HepG2 (cell line): ENCODE results near the gene ZNF20. TPM values are rescaled to one million over a fixed set of nuclear protein-coding genes. Genes with fewer than 3 reads are reported as not detected.

ENCODE experiments used
- FOSL2 ChIP-seq: sonication (generic); formaldehyde crosslinking; IDR thresholded peaks from 2 replicates; pipeline ENCODE4 v1.4.0; 2020; ENCODE audit warnings: missing genetic modification reagents
- FOXC1 ChIP-seq: sonication (generic); formaldehyde crosslinking; IDR thresholded peaks from 2 replicates; pipeline ENCODE4 v1.8.0; 2022; ENCODE audit warnings: mild to moderate bottlenecking, missing genetic modification reagents, borderline replicate concordance
- SETDB1 ChIP-seq: sonication (generic); formaldehyde crosslinking; IDR thresholded peaks from 2 replicates; pipeline ENCODE4 v1.5.1; 2020; ENCODE audit warnings: missing genetic modification reagents, mild to moderate bottlenecking, borderline replicate concordance
- SKIL ChIP-seq: sonication (generic); formaldehyde crosslinking; IDR thresholded peaks from 2 replicates; pipeline ENCODE4 v1.8.0; 2022; ENCODE audit warnings: missing genetic modification reagents, mild to moderate bottlenecking, moderate library complexity, borderline replicate concordance
- YEATS2 ChIP-seq: sonication (generic); formaldehyde crosslinking; IDR thresholded peaks from 2 replicates; pipeline ENCODE4 v1.4.0; 2020; ENCODE audit warnings: missing genetic modification reagents, borderline replicate concordance
- ZFAT ChIP-seq: sonication (generic); formaldehyde crosslinking; conservative IDR thresholded peaks from 2 replicates; pipeline ENCODE4 v1.8.1; 2023; ENCODE audit warnings: missing genetic modification reagents, inconsistent platforms
- ZKSCAN1 ChIP-seq: fragments of 150-350 bp; IDR thresholded peaks from 2 replicates; pipeline ENCODE4 v1.6.1; 2014; ENCODE audit warnings: low read length
- ZNF180 ChIP-seq: sonication (generic); formaldehyde crosslinking; IDR thresholded peaks from 2 replicates; pipeline ENCODE4 v1.4.0; 2020; ENCODE audit warnings: low read depth, missing genetic modification reagents, borderline replicate concordance
- ZNF431 ChIP-seq: sonication (generic); formaldehyde crosslinking; IDR thresholded peaks from 2 replicates; pipeline ENCODE4 v1.9.0; 2022; ENCODE audit warnings: missing genetic modification reagents, low read depth, mild to moderate bottlenecking, borderline replicate concordance
- ZNF776 ChIP-seq: sonication (generic); formaldehyde crosslinking; IDR thresholded peaks from 2 replicates; pipeline ENCODE4 v1.4.0; 2020; ENCODE audit warnings: mild to moderate bottlenecking, missing genetic modification reagents
- polyA plus RNA-seq, 8 experiments: library from polyadenylated mRNA; depleted of rRNA in 3 of 8; stranded (reverse) in 7 of 8; unstranded in 1 of 8; fragments of >200 nt; fragmentation: Illumina TruSeq in 4 of 8; extraction: Trizol in 4 of 8; gene quantifications; 2 replicates each; pipeline versions ENCODE4 v1.2.1 to v1.2.3, GENCODE V29; 2011 to 2016; ENCODE audit warnings: low read depth in 4 of 8, missing spikeins in 1 of 8, mixed read lengths in 1 of 8; ENCODE audit not compliant: insufficient read depth in 1 of 8
- total RNA-seq, 5 experiments: library from RNA; depleted of rRNA; stranded (reverse); fragments of >200 nt; fragmentation: Illumina TruSeq; extraction: Trizol; gene quantifications; 2 replicates each; pipeline ENCODE4 v1.2.3, GENCODE V29; 2016; ENCODE audit warnings: low read depth in 1 of 5
- TF ChIP-seq, protein P1 (sequence below): sonication (generic); formaldehyde crosslinking; IDR thresholded peaks from 2 replicates; pipeline ENCODE4 v1.4.0; 2020; ENCODE audit warnings: mild to moderate bottlenecking, low read depth, missing genetic modification reagents
- TF ChIP-seq, protein P2 (sequence below): IDR thresholded peaks from 2 replicates; pipeline ENCODE4 v1.6.1; 2016; ENCODE audit warnings: missing compliant biosample characterization, missing genetic modification reagents, borderline replicate concordance
- TF ChIP-seq, protein P3 (sequence below): sonication (generic); formaldehyde crosslinking; IDR thresholded peaks from 2 replicates; pipeline ENCODE4 v1.5.1; 2020; ENCODE audit warnings: missing genetic modification reagents, mild to moderate bottlenecking, borderline replicate concordance
- TF ChIP-seq, protein P4 (sequence below): sonication (generic); formaldehyde crosslinking; IDR thresholded peaks from 2 replicates; pipeline ENCODE4 v1.5.0; 2020; ENCODE audit warnings: missing genetic modification reagents
- TF ChIP-seq, protein P5 (sequence below): IDR thresholded peaks from 2 replicates; pipeline ENCODE4 v1.6.1; 2016; ENCODE audit warnings: mild to moderate bottlenecking, missing biosample characterization, missing genetic modification reagents

The ZNF20 gene
- total and polyA plus RNA-seq, 2 of the 13 experiments (the other 11 are each of a cell fraction or from before 2014, with no cell fraction given), result 1.6 to 8.0 TPM

- TF ChIP-seq, protein P1, sequence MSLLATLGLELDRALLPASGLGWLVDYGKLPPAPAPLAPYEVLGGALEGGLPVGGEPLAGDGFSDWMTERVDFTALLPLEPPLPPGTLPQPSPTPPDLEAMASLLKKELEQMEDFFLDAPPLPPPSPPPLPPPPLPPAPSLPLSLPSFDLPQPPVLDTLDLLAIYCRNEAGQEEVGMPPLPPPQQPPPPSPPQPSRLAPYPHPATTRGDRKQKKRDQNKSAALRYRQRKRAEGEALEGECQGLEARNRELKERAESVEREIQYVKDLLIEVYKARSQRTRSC (CRISPR knock-in tag), result peak; percentile 84; the same call in 1 of the 2 replicates
- TF ChIP-seq, protein P2, sequence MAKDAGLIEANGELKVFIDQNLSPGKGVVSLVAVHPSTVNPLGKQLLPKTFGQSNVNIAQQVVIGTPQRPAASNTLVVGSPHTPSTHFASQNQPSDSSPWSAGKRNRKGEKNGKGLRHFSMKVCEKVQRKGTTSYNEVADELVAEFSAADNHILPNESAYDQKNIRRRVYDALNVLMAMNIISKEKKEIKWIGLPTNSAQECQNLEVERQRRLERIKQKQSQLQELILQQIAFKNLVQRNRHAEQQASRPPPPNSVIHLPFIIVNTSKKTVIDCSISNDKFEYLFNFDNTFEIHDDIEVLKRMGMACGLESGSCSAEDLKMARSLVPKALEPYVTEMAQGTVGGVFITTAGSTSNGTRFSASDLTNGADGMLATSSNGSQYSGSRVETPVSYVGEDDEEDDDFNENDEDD, result peak; percentile 38; the same call in 1 of the 2 replicates
- TF ChIP-seq ZFAT (0 out of 2 replicates have a peak, but pooled peaks have one; percentile 12), SKIL (CRISPR knock-in tag) (no peak), YEATS2 (CRISPR knock-in tag) (peak; percentile 70; the same call in 1 of the 2 replicates), FOSL2 (CRISPR knock-in tag) (peak; percentile 37; the same call in 1 of the 2 replicates), SETDB1 (CRISPR knock-in tag) (no peak), ZNF180 (CRISPR knock-in tag) (no peak), ZNF776 (CRISPR knock-in tag) (peak; percentile 63; the same call in 1 of the 2 replicates), ZKSCAN1 (no peak), FOXC1 (CRISPR knock-in tag) (no peak), ZNF431 (0 out of 2 replicates have a peak, but pooled peaks have one; percentile 61)
- TF ChIP-seq, protein P3, sequence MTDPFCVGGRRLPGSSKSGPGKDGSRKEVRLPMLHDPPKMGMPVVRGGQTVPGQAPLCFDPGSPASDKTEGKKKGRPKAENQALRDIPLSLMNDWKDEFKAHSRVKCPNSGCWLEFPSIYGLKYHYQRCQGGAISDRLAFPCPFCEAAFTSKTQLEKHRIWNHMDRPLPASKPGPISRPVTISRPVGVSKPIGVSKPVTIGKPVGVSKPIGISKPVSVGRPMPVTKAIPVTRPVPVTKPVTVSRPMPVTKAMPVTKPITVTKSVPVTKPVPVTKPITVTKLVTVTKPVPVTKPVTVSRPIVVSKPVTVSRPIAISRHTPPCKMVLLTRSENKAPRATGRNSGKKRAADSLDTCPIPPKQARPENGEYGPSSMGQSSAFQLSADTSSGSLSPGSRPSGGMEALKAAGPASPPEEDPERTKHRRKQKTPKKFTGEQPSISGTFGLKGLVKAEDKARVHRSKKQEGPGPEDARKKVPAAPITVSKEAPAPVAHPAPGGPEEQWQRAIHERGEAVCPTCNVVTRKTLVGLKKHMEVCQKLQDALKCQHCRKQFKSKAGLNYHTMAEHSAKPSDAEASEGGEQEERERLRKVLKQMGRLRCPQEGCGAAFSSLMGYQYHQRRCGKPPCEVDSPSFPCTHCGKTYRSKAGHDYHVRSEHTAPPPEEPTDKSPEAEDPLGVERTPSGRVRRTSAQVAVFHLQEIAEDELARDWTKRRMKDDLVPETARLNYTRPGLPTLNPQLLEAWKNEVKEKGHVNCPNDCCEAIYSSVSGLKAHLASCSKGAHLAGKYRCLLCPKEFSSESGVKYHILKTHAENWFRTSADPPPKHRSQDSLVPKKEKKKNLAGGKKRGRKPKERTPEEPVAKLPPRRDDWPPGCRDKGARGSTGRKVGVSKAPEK (CRISPR knock-in tag), result peak; percentile 73; the same call in 1 of the 2 replicates
- TF ChIP-seq, protein P4, sequence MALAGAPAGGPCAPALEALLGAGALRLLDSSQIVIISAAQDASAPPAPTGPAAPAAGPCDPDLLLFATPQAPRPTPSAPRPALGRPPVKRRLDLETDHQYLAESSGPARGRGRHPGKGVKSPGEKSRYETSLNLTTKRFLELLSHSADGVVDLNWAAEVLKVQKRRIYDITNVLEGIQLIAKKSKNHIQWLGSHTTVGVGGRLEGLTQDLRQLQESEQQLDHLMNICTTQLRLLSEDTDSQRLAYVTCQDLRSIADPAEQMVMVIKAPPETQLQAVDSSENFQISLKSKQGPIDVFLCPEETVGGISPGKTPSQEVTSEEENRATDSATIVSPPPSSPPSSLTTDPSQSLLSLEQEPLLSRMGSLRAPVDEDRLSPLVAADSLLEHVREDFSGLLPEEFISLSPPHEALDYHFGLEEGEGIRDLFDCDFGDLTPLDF (CRISPR knock-in tag), result peak; percentile 68
- TF ChIP-seq, protein P5, sequence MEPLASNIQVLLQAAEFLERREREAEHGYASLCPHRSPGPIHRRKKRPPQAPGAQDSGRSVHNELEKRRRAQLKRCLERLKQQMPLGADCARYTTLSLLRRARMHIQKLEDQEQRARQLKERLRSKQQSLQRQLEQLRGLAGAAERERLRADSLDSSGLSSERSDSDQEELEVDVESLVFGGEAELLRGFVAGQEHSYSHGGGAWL (CRISPR knock-in tag), result peak; percentile 59; the same call in 1 of the 2 replicates
Observed at GRCh38 chr19:12156223-12157058, 16.3 kb upstream of the ZNF20 start, which contains the start of gene ZNF625 (continued).
